Endothelial cell of umbilical vein (primary cell): Measurements from ENCODE around the gene ACTA2. TPM values are rescaled to one million over a fixed set of nuclear protein-coding genes. Genes with fewer than 3 reads are reported as not detected.

Experiments used
- BruUV-seq: library from RNA; stranded (reverse); fragments of 400-500 nt; replicated peaks from 2 replicates; lab custom pipeline; 2021; lab: Mats Ljungman, UMichigan
- CTCF ChIA-PET: fragments of 300-600, 350-600 bp; sonication (Branson Sonifier 250); formaldehyde crosslinking; loops from one replicate; lab custom pipeline; 2021; ENCODE audit warnings: antibody characterized with exemption, inconsistent platforms; lab: Charles Lee
- POLR2A ChIA-PET: fragments of 300-600, 350-600 bp; sonication (Branson Sonifier 250); formaldehyde crosslinking; loops from one replicate; lab custom pipeline; 2021; ENCODE audit warnings: antibody characterized with exemption, inconsistent platforms; lab: Charles Lee
- DNase-seq: peaks from one replicate; pipeline ENCODE4 v3.0.0-alpha.2; 2011; ENCODE audit warnings: low read depth, low spot score
- FAIRE-seq: peaks from 2 replicates; lab custom pipeline; 2011; peaks lifted over from hg19 to GRCh38; lab: Jason Lieb, UNC
- H2AFZ ChIP-seq: 2 replicates; pipeline ENCODE4 v1.6.0; 2012; ENCODE audit warnings: low read depth, low read length, control low read depth, inconsistent platforms
- H3K27ac ChIP-seq: 2 replicates; pipeline ENCODE4 v1.5.1; 2011; ENCODE audit warnings: low read depth, mild to moderate bottlenecking, control low read depth, low read length, moderate library complexity; ENCODE audit not compliant: insufficient read depth
- H3K27me3 ChIP-seq, 2 experiments: 2 replicates each; pipeline versions ENCODE4 v1.6.0 to v1.6.1; 2011; ENCODE audit warnings: low read length in 2 of 2, mixed read lengths in 1 of 2; ENCODE audit not compliant: control insufficient read depth in 2 of 2, insufficient read depth in 2 of 2
- H3K36me3 ChIP-seq, 2 experiments: 2 replicates in 1 of 2; 3 replicates in 1 of 2; pipeline ENCODE4 v1.5.1; 2011; ENCODE audit warnings: low read length in 2 of 2, mild to moderate bottlenecking in 1 of 2, moderate library complexity in 1 of 2; ENCODE audit not compliant: control insufficient read depth in 2 of 2, insufficient read depth in 2 of 2; ENCODE audit errors: extremely low read depth in 1 of 2
- H3K4me1 ChIP-seq: 3 replicates; pipeline ENCODE4 v1.5.1; 2011; ENCODE audit warnings: mild to moderate bottlenecking, low read length; ENCODE audit not compliant: control insufficient read depth, insufficient read depth; ENCODE audit errors: extremely low read depth
- H3K4me2 ChIP-seq: 2 replicates; pipeline ENCODE4 v1.6.1; 2011; ENCODE audit warnings: low read length, control low read depth, mixed read lengths; ENCODE audit not compliant: insufficient read depth
- H3K4me3 ChIP-seq, 3 experiments: fragments of 200-600 bp in 1 of 3; sonication (generic), shearing (Covaris generic) in 1 of 3; replicated peaks in 1 of 3; 2 replicates each; pipeline ENCODE4 v1.5.1; 2011 to 2016; ENCODE audit warnings: control low read depth in 3 of 3, low read length in 3 of 3, mild to moderate bottlenecking in 2 of 3, inconsistent platforms in 1 of 3, low read depth in 1 of 3, moderate library complexity in 1 of 3; ENCODE audit not compliant: insufficient read depth in 1 of 3
- H3K79me2 ChIP-seq: 2 replicates; pipeline ENCODE4 v1.6.0; 2012; ENCODE audit warnings: low read length, inconsistent platforms; ENCODE audit not compliant: control insufficient read depth, insufficient read depth
- H3K9ac ChIP-seq: replicated peaks from 2 replicates; pipeline ENCODE3; 2011; ENCODE audit warnings: low read length, control low read depth; ENCODE audit not compliant: insufficient read depth; ENCODE audit errors: extremely low read depth
- H3K9me1 ChIP-seq: replicated peaks from 3 replicates; pipeline ENCODE4 v1.6.0; 2011; ENCODE audit warnings: mild to moderate bottlenecking, low read length; ENCODE audit not compliant: control insufficient read depth, insufficient read depth; ENCODE audit errors: extremely low read depth
- H3K9me3 ChIP-seq: replicated peaks from 2 replicates; pipeline ENCODE4 v1.5.1; 2012; ENCODE audit warnings: low read length, inconsistent platforms; ENCODE audit not compliant: control insufficient read depth, insufficient read depth
- H4K20me1 ChIP-seq: replicated peaks from 2 replicates; pipeline ENCODE3; 2011; ENCODE audit warnings: mild to moderate bottlenecking, low read length; ENCODE audit not compliant: control insufficient read depth, insufficient read depth; ENCODE audit errors: extremely low read depth
- JUN ChIP-seq: IDR thresholded peaks from 2 replicates; pipeline ENCODE4 v1.6.1; 2011; ENCODE audit warnings: borderline replicate concordance, low read depth; ENCODE audit not compliant: insufficient read length, insufficient read depth
- dilution Hi-C: fragments of 300-500 bp; cut with MboI; formaldehyde crosslinking; loops from one replicate; pipeline ENCODE4 v1.15.0; 2019; ENCODE audit warnings: low sequenced_read_pairs; ENCODE audit not compliant: extremely low pct_ligation_motif_present
- intact Hi-C: fragments of 100-400 bp; cut with micrococcal nuclease; formaldehyde crosslinking; loops from one replicate; pipeline ENCODE4 v1.10.0; 2022
- polyA plus RNA-seq, 4 experiments: library from polyadenylated mRNA; depleted of rRNA in 3 of 4; stranded (reverse) in 3 of 4; unstranded in 1 of 4; fragments of >200 nt; gene quantifications; 2 replicates each; pipeline versions ENCODE4 v1.2.1 to v1.2.3, GENCODE V29; 2011 to 2012; ENCODE audit warnings: missing spikeins in 1 of 4
- total RNA-seq: library from RNA; stranded (reverse); gene quantifications from 2 replicates; pipeline ENCODE4 v1.2.3, GENCODE V29; 2021
- TF ChIP-seq, protein P1 (sequence below): IDR thresholded peaks from 2 replicates; pipeline ENCODE4 v1.6.1; 2011; ENCODE audit not compliant: insufficient read depth, insufficient read length

ACTA2 gene
- total and polyA plus RNA-seq, 2 donors (not counting 3 experiments of a cell fraction or from before 2014, with no cell fraction given): 6.3 to 9.7 TPM

DNA sequence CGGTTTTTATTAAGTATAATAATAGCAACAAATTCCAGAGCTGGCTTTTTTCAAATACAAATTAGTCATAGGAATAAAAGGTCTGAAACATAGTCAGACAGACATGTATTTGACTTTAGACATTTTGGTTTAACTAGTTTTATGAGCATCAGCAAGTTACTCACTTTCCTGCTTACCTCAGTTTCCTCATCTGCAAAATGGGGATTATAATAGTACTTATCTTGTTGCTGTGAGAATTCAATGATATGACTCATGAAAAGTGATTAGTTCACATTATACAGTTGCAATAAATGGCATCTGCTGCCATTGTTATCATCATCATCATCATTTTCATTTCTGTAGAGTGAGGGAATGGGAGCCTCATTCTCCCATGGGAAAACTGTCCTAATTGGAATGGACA, 33.5 kb downstream of the ACTA2 start:
- no peak overlapping the region for H3K4me3 ChIP-seq
- H3K4me2 ChIP-seq: no peak overlapping the region
- no peaks in the 10 kb centered on the region for H4K20me1 ChIP-seq
- no peaks in the 10 kb centered on the region for H3K27me3 ChIP-seq
- no TSS peak for BruUV-seq
- H3K27ac ChIP-seq: no peak overlapping the region
- H3K9ac ChIP-seq: no peak overlapping the region
- no peak overlapping the region for H2AFZ ChIP-seq
- H3K9me1 ChIP-seq: no peaks in the 10 kb centered on the region
- no peaks in the 10 kb centered on the region for H3K79me2 ChIP-seq
- TF ChIP-seq, protein P1, sequence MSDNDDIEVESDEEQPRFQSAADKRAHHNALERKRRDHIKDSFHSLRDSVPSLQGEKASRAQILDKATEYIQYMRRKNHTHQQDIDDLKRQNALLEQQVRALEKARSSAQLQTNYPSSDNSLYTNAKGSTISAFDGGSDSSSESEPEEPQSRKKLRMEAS: no peak
- FAIRE-seq: no peak
- dilution Hi-C loops (no loop called here), intact Hi-C loops (no loop called here)
- H3K9me3 ChIP-seq: no peaks in the 10 kb centered on the region
- no peaks in the 10 kb centered on the region for H3K36me3 ChIP-seq
- ChIA-PET POLR2A (no interaction called here), CTCF (interaction anchor here (1.0 to 1.1 kb wide), 3 partner anchors 14 to 39 kb away, joined by 3 read pairs; partner anchors contain the start of gene STAMBPL1)
- no peak for DNase-seq
- no peaks in the 10 kb centered on the region for H3K4me1 ChIP-seq

GRCh38 chr10:88918191-88918905, 34.2 kb downstream of the ACTA2 start:
- BruUV-seq: no TSS peak
- no peaks in the 10 kb centered on the region for H3K4me1 ChIP-seq
- ChIA-PET CTCF (interaction anchor here (1.0 to 1.1 kb wide), 3 partner anchors 14 to 38 kb away, joined by 3 read pairs; partner anchors contain the start of gene STAMBPL1), POLR2A (no interaction called here)
- TF ChIP-seq JUN: no peak
- no peaks in the 10 kb centered on the region for H3K9me1 ChIP-seq
- intact Hi-C loops (no loop called here), dilution Hi-C loops (no loop called here)
- H3K27ac ChIP-seq: no peak overlapping the region
- no peak overlapping the region for H3K4me3 ChIP-seq
- no peak overlapping the region for H3K4me2 ChIP-seq
- H3K9me3 ChIP-seq: no peaks in the 10 kb centered on the region
- no peaks in the 10 kb centered on the region for H3K27me3 ChIP-seq
- H4K20me1 ChIP-seq: no peaks in the 10 kb centered on the region
- H3K79me2 ChIP-seq: no peaks in the 10 kb centered on the region
- no peaks in the 10 kb centered on the region for H3K36me3 ChIP-seq
- no peak overlapping the region for H3K9ac ChIP-seq
- DNase-seq (no peak), FAIRE-seq (no peak)
- no peak overlapping the region for H2AFZ ChIP-seq
